Measurements from ENCODE around the gene SCARB2.

DNA sequence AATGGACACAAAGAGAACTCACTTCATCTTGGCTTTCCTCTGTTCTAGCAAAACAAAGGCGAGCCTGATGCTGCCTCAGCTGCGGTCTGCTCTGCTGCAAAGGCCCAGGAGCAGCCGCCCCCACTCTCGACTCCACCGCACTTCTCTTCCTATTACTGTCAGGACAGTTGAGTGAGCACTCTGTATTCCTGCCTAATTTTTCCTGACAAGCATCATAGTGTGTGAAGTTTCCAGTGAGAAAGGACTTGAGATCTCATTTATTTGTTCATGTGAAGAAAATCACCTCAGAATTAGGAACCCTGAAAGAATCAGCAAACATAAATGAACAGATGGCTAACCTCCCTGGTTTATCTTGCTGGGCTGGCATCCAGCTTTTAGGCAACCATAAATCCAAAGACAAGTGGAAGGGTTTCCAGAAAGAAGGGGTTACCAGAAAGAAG, 15.6 kb downstream of the SCARB2 start:
- TF ChIP-seq, protein P1, sequence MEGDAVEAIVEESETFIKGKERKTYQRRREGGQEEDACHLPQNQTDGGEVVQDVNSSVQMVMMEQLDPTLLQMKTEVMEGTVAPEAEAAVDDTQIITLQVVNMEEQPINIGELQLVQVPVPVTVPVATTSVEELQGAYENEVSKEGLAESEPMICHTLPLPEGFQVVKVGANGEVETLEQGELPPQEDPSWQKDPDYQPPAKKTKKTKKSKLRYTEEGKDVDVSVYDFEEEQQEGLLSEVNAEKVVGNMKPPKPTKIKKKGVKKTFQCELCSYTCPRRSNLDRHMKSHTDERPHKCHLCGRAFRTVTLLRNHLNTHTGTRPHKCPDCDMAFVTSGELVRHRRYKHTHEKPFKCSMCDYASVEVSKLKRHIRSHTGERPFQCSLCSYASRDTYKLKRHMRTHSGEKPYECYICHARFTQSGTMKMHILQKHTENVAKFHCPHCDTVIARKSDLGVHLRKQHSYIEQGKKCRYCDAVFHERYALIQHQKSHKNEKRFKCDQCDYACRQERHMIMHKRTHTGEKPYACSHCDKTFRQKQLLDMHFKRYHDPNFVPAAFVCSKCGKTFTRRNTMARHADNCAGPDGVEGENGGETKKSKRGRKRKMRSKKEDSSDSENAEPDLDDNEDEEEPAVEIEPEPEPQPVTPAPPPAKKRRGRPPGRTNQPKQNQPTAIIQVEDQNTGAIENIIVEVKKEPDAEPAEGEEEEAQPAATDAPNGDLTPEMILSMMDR (IDR thresholded peaks at IDR 0.05) = no peak
- TF ChIP-seq POLR2AphosphoS5 (IDR thresholded peaks at IDR 0.05) (no peak), POLR2A (IDR thresholded peaks at IDR 0.05) (no peak)

Data from suprapubic skin (tissue), 4 donors.